Muscle layer of colon (tissue), 2 donors: ENCODE data around the gene WNT5B.

Source experiments
- H3K27ac ChIP-seq: one replicate; pipeline ENCODE4 v1.7.0; 2013; ENCODE audit warnings: low read depth, mild to moderate bottlenecking, low read length, moderate library complexity
- H3K27me3 ChIP-seq, 2 donors: one replicate each; pipeline ENCODE4 v1.7.0; 2013; ENCODE audit warnings: low read length in 2 of 2, mild to moderate bottlenecking in 2 of 2; ENCODE audit not compliant: insufficient read depth in 2 of 2, control insufficient read depth in 1 of 2
- H3K36me3 ChIP-seq: one replicate; pipeline ENCODE4 v1.7.0; 2013; ENCODE audit warnings: mild to moderate bottlenecking, low read length; ENCODE audit not compliant: insufficient read depth
- H3K4me1 ChIP-seq: one replicate; pipeline ENCODE4 v1.7.0; 2013; ENCODE audit warnings: mild to moderate bottlenecking, low read length; ENCODE audit not compliant: insufficient read depth
- H3K4me3 ChIP-seq, 2 donors: one replicate each; pipeline ENCODE4 v1.7.0; 2013; ENCODE audit warnings: low read length in 2 of 2, low read depth in 1 of 2, mild to moderate bottlenecking in 1 of 2, moderate library complexity in 1 of 2
- H3K9ac ChIP-seq: one replicate; pipeline ENCODE4 v1.7.0; 2013; ENCODE audit warnings: low read length
- H3K9me3 ChIP-seq: one replicate; pipeline ENCODE4 v1.7.0; 2013; ENCODE audit warnings: mild to moderate bottlenecking, low read length
- donor health status: abdominal sarcoma.
- donor health status: Adenocarcinoma of cecum.

WNT5B gene

GRCh38 chr12:1628666-1629337, at the start of gene WNT5B:
Gene WNT5B (plus strand): TSS chr12:1629231. CDS start chr12:1631355, 2,124 bp downstream.
- Histone ChIP-seq H3K27me3 (peaks cover 0 to 5% of the 10 kb centered on the region in 2 donors), H3K27ac (peak within 1 kb of the TSS; percentile 62), H3K4me3 (peak within 1 kb of the TSS; percentile 66 to 85), H3K4me1 (peaks cover 25% of the 10 kb centered on the region), H3K36me3 (no peaks in the 10 kb centered on the region), H3K9me3 (no peaks in the 10 kb centered on the region), H3K9ac (no peak within 1 kb of the TSS)

GRCh38 chr12:1579651-1580435, 49.2 kb upstream of the WNT5B start:
- no peaks in the 10 kb centered on the region for H3K27me3 ChIP-seq
- H3K27ac ChIP-seq, result no peak overlapping the region
- H3K4me1 ChIP-seq, result peaks cover 30% of the 10 kb centered on the region
- H3K9ac ChIP-seq, result no peak overlapping the region
- H3K36me3 ChIP-seq, result no peaks in the 10 kb centered on the region
- no peak overlapping the region for H3K4me3 ChIP-seq
- no peaks in the 10 kb centered on the region for H3K9me3 ChIP-seq

- H3K4me3 ChIP-seq, result no peak overlapping the region
- no peak overlapping the region for H3K9ac ChIP-seq
- no peaks in the 10 kb centered on the region for H3K27me3 ChIP-seq
- H3K27ac ChIP-seq, result no peak overlapping the region
- no peaks in the 10 kb centered on the region for H3K36me3 ChIP-seq
- peaks cover 26% of the 10 kb centered on the region for H3K4me1 ChIP-seq
- no peaks in the 10 kb centered on the region for H3K9me3 ChIP-seq
Observed at GRCh38 chr12:1580526-1580925, 48.5 kb upstream of the WNT5B start.

- Histone ChIP-seq H3K9ac (no peak overlapping the region), H3K4me3 (no peak overlapping the region), H3K36me3 (no peaks in the 10 kb centered on the region), H3K27ac (no peak overlapping the region), H3K9me3 (no peaks in the 10 kb centered on the region), H3K27me3 (no peaks in the 10 kb centered on the region), H3K4me1 (peaks cover 9% of the 10 kb centered on the region)
Observed at GRCh38 chr12:1581973-1582708, 46.9 kb upstream of the WNT5B start.

GRCh38 chr12:1582709-1583050, 46.4 kb upstream of the WNT5B start:
- H3K27ac ChIP-seq, result no peak overlapping the region
- H3K4me1 ChIP-seq, result peaks cover 10% of the 10 kb centered on the region
- H3K36me3 ChIP-seq, result no peaks in the 10 kb centered on the region
- no peak overlapping the region for H3K9ac ChIP-seq
- no peaks in the 10 kb centered on the region for H3K27me3 ChIP-seq
- no peaks in the 10 kb centered on the region for H3K9me3 ChIP-seq
- H3K4me3 ChIP-seq, result no peak overlapping the region

GRCh38 chr12:1583421-1584078, 45.5 kb upstream of the WNT5B start:
- peak overlapping the region in 1 of 2 donors; percentile 53 for H3K4me3 ChIP-seq
- no peak overlapping the region for H3K9ac ChIP-seq
- no peaks in the 10 kb centered on the region for H3K9me3 ChIP-seq
- H3K27me3 ChIP-seq, result no peaks in the 10 kb centered on the region
- H3K36me3 ChIP-seq, result no peaks in the 10 kb centered on the region
- no peak overlapping the region for H3K27ac ChIP-seq
- peaks cover 19% of the 10 kb centered on the region for H3K4me1 ChIP-seq

GRCh38 chr12:1584326-1584725, 44.7 kb upstream of the WNT5B start:
- no peak overlapping the region for H3K9ac ChIP-seq
- H3K27ac ChIP-seq, result no peak overlapping the region
- H3K4me1 ChIP-seq, result peaks cover 23% of the 10 kb centered on the region

GRCh38 chr12:1587927-1588574, 41.0 kb upstream of the WNT5B start:
- Histone ChIP-seq H3K27ac (peak overlapping the region; percentile 3), H3K36me3 (no peaks in the 10 kb centered on the region), H3K4me3 (no peak overlapping the region), H3K4me1 (peaks cover 57% of the 10 kb centered on the region), H3K9ac (no peak overlapping the region), H3K27me3 (no peaks in the 10 kb centered on the region), H3K9me3 (no peaks in the 10 kb centered on the region)

More at GRCh38 chr12:1584326-1584725, 44.7 kb upstream of the WNT5B start:
- H3K36me3 ChIP-seq, result no peaks in the 10 kb centered on the region
- no peaks in the 10 kb centered on the region for H3K27me3 ChIP-seq
- no peaks in the 10 kb centered on the region for H3K9me3 ChIP-seq
- H3K4me3 ChIP-seq, result no peak overlapping the region

GRCh38 chr12:1588575-1588947, 40.5 kb upstream of the WNT5B start:
- no peak overlapping the region for H3K4me3 ChIP-seq
- H3K36me3 ChIP-seq, result no peaks in the 10 kb centered on the region
- H3K9me3 ChIP-seq, result no peaks in the 10 kb centered on the region
- no peak overlapping the region for H3K27ac ChIP-seq
- H3K9ac ChIP-seq, result no peak overlapping the region
- no peaks in the 10 kb centered on the region for H3K27me3 ChIP-seq
- H3K4me1 ChIP-seq, result peaks cover 55% of the 10 kb centered on the region

- Histone ChIP-seq H3K9me3 (no peaks in the 10 kb centered on the region), H3K4me1 (peaks cover 57% of the 10 kb centered on the region)
Observed at GRCh38 chr12:1590221-1590979, 38.6 kb upstream of the WNT5B start.

More at GRCh38 chr12:1590221-1590979, 38.6 kb upstream of the WNT5B start:
- H3K9ac ChIP-seq, result peak overlapping the region; percentile 24
- H3K27me3 ChIP-seq, result no peaks in the 10 kb centered on the region
- peak overlapping the region; percentile 18 to 43 for H3K4me3 ChIP-seq
- H3K36me3 ChIP-seq, result no peaks in the 10 kb centered on the region
- H3K27ac ChIP-seq, result peak overlapping the region; percentile 41
